ENCODE data around the gene CDC42BPB.

DNA sequence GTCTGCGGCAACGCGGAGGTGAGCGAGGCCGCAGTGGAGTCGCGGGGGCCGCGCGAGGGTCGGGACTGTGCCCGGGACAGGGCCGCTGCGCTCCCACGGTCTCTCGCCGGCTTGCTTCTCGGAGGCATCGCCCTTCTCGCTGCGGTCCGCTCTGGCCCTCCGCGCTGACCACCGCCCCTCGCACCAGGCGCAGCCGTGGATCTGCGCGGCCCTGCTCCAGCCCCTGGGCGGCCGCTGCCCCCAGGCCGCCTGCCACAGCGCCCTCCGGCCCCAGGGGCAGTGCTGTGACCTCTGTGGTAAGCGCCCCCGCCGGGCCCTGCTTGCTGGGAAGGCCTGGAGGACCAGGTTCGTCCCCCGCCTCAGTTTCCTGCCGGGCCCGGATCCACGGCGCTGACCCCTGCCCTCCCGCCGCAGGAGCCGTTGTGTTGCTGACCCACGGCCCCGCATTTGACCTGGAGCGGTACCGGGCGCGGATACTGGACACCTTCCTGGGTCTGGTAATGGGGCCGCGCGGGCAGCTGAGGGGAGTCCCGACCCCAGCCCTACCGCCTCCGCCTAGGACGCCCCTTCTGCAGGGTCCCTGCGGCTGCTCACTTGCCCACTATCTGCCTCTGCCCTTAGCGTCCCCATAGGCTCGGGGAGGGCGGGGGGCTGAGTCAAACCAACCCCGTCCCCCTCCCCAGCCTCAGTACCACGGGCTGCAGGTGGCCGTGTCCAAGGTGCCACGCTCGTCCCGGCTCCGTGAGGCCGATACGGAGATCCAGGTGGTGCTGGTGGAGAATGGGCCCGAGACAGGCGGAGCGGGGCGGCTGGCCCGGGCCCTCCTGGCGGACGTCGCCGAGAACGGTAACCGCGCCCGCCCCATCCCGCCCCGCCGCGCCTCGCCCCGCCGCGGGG, 127.9 kb downstream of the CDC42BPB start:
- TF ChIP-seq CTCF (IDR thresholded peaks at IDR 0.05; ENCODE audit: low read depth, low read length) = no peak
- TF ChIP-seq, protein P1, sequence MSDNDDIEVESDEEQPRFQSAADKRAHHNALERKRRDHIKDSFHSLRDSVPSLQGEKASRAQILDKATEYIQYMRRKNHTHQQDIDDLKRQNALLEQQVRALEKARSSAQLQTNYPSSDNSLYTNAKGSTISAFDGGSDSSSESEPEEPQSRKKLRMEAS (IDR thresholded peaks at IDR 0.05; ENCODE audit: low read depth, low read length) = no peak
- no peak for TF ChIP-seq POLR2A (IDR thresholded peaks at IDR 0.05; ENCODE audit: extremely low read depth, insufficient read length)
